GM12878 (cell line): ENCODE results near the gene BTBD9. TPM values are rescaled to one million over a fixed set of nuclear protein-coding genes. Genes with fewer than 3 reads are reported as not detected.

ENCODE experiments used
- ATAC-seq: fragments of 200-7000 bp; cut with Tn5 transposase; 3 replicates; pipeline ENCODE4 v1.9.1; 2020; ENCODE audit warnings: mild to moderate bottlenecking, moderate library complexity
- BruUV-seq: library from RNA; stranded (reverse); fragments of 400-500 nt; replicated peaks from 2 replicates; lab custom pipeline; 2021; lab: Mats Ljungman, UMichigan
- CTCF ChIA-PET: fragments of 300-600 bp; sonication (Branson Sonifier 250); formaldehyde crosslinking; extraction: SDS; loops from one replicate; lab custom pipeline; 2021; ENCODE audit warnings: inconsistent platforms; lab: Yijun Ruan, JAX
- POLR2A ChIA-PET: fragments of 350-600 bp; formaldehyde crosslinking; extraction: SDS; loops from one replicate; lab custom pipeline; 2021; ENCODE audit warnings: inconsistent platforms; lab: Charles Lee
- RAD21 ChIA-PET: fragments of 300-600 bp; sonication (Branson Sonifier 250); formaldehyde crosslinking; loops from one replicate; lab custom pipeline; 2023; ENCODE audit warnings: antibody characterized with exemption; ENCODE audit not compliant: unreplicated experiment; lab: Charles Lee
- SMC1A ChIA-PET: fragments of 300-600 bp; sonication (Branson Sonifier 250); formaldehyde crosslinking; loops from one replicate; lab custom pipeline; 2023; ENCODE audit not compliant: unreplicated experiment, uncharacterized antibody; lab: Charles Lee
- DNase-seq: peaks from one replicate; pipeline ENCODE4 v3.0.0-alpha.2; 2011; ENCODE audit warnings: low read depth, low spot score
- FAIRE-seq: peaks from 3 replicates; lab custom pipeline; 2011; peaks lifted over from hg19 to GRCh38; lab: Jason Lieb, UNC
- H2AFZ ChIP-seq: 2 replicates; pipeline ENCODE4 v1.6.0; 2011; ENCODE audit warnings: low read depth, low read length, control low read depth; ENCODE audit not compliant: control insufficient read depth
- H3K27ac ChIP-seq: 2 replicates; pipeline ENCODE4 v1.5.1; 2011; ENCODE audit warnings: control low read depth; ENCODE audit not compliant: control insufficient read depth, insufficient read depth
- H3K27me3 ChIP-seq, 2 experiments: replicated peaks in 1 of 2; 2 replicates each; pipeline versions ENCODE4 v1.6.0 to v1.6.1; 2011; ENCODE audit warnings: low read length in 1 of 2; ENCODE audit not compliant: control insufficient read depth in 2 of 2, insufficient read depth in 2 of 2
- H3K36me3 ChIP-seq, 2 experiments: 2 replicates each; pipeline ENCODE4 v1.5.1; 2011; ENCODE audit warnings: low read length in 1 of 2; ENCODE audit not compliant: control insufficient read depth in 2 of 2, insufficient read depth in 2 of 2
- H3K4me1 ChIP-seq: 2 replicates; pipeline ENCODE4 v1.6.1; 2011; ENCODE audit warnings: mild to moderate bottlenecking, low read length, moderate library complexity, mixed read lengths; ENCODE audit not compliant: control insufficient read depth, insufficient read depth
- H3K4me2 ChIP-seq: 2 replicates; pipeline ENCODE4 v1.6.0; 2011; ENCODE audit warnings: control low read depth; ENCODE audit not compliant: control insufficient read depth, insufficient read depth
- H3K4me3 ChIP-seq: fragments of 200-600 bp; sonication (generic); 2 replicates; pipeline ENCODE4 v1.5.1; 2016
- H3K79me2 ChIP-seq: 2 replicates; pipeline ENCODE4 v1.6.0; 2011; ENCODE audit warnings: low read length; ENCODE audit not compliant: control insufficient read depth, insufficient read depth
- H3K9ac ChIP-seq: 2 replicates; pipeline ENCODE4 v1.8.0; 2011; ENCODE audit warnings: low read length, control low read depth, mixed read lengths; ENCODE audit not compliant: control insufficient read depth, insufficient read depth
- H3K9me3 ChIP-seq: replicated peaks from 3 replicates; pipeline ENCODE4 v1.5.1; 2011; ENCODE audit warnings: mild to moderate bottlenecking, low read length; ENCODE audit not compliant: control insufficient read depth, insufficient read depth
- H4K20me1 ChIP-seq: 2 replicates; pipeline ENCODE4 v1.6.0; 2011; ENCODE audit not compliant: control insufficient read depth, insufficient read depth
- BCL11A ChIP-seq: IDR thresholded peaks from 2 replicates; pipeline ENCODE4 v1.6.1; 2011; ENCODE audit warnings: low read depth, low read length
- BHLHE40 ChIP-seq, 2 experiments: fragments of 450-650 bp in 1 of 2; IDR thresholded peaks; 2 replicates each; pipeline ENCODE4 v1.6.1; 2011 to 2017; ENCODE audit warnings: low read depth in 2 of 2, borderline replicate concordance in 1 of 2, improper control_type of control experiment in 1 of 2, low read length in 1 of 2, mild to moderate bottlenecking in 1 of 2
- EED ChIP-seq: sonication (generic); IDR thresholded peaks from 2 replicates; pipeline ENCODE4 v1.6.1; 2016; ENCODE audit warnings: antibody characterized with exemption, low read depth
- GATAD2B ChIP-seq: fragments of 450-650 bp; conservative IDR thresholded peaks from 2 replicates; pipeline ENCODE4 v1.6.1; 2017; ENCODE audit warnings: low read depth, mild to moderate bottlenecking, moderate library complexity
- IKZF1 ChIP-seq: fragments of 450-650 bp; conservative IDR thresholded peaks from 2 replicates; pipeline ENCODE4 v1.6.1; 2017; ENCODE audit warnings: antibody characterized with exemption, mild to moderate bottlenecking
- IKZF2 ChIP-seq, 2 experiments: fragments of 450-650 bp; IDR thresholded peaks; 2 replicates each; pipeline ENCODE4 v1.6.1; 2017; ENCODE audit warnings: mild to moderate bottlenecking in 2 of 2, moderate library complexity in 2 of 2
- JUNB ChIP-seq: IDR thresholded peaks from 2 replicates; pipeline ENCODE4 v1.6.1; 2016; ENCODE audit warnings: antibody characterized with exemption, mild to moderate bottlenecking
- MTA3 ChIP-seq: IDR thresholded peaks from 2 replicates; pipeline ENCODE4 v1.6.1; 2012; ENCODE audit warnings: low read length, inconsistent platforms, borderline replicate concordance
- NFXL1 ChIP-seq: fragments of 450-650 bp; IDR thresholded peaks from 2 replicates; pipeline ENCODE4 v1.6.1; 2017; ENCODE audit warnings: antibody characterized with exemption, mild to moderate bottlenecking, borderline replicate concordance
- NR2F1 ChIP-seq: fragments of 450-650 bp; conservative IDR thresholded peaks from 2 replicates; pipeline ENCODE4 v1.6.1; 2017; ENCODE audit warnings: mild to moderate bottlenecking
- RAD51 ChIP-seq: fragments of 450-650 bp; IDR thresholded peaks from 2 replicates; pipeline ENCODE4 v1.6.1; 2016; ENCODE audit warnings: moderate library complexity, mild to moderate bottlenecking, inconsistent platforms
- TARDBP ChIP-seq: IDR thresholded peaks from 2 replicates; pipeline ENCODE4 v1.6.1; 2016; ENCODE audit warnings: borderline replicate concordance
- TCF7 ChIP-seq: IDR thresholded peaks from 2 replicates; pipeline ENCODE4 v1.6.1; 2014; ENCODE audit warnings: antibody characterized with exemption, borderline replicate concordance
- in situ Hi-C: fragments of 300-500 bp; cut with MboI; formaldehyde crosslinking; loops from 9 replicates; pipeline ENCODE4 v1.14.3; 2018; ENCODE audit warnings: mixed read lengths
- intact Hi-C: fragments of 100-400 bp; cut with micrococcal nuclease; formaldehyde crosslinking; loops from one replicate; pipeline ENCODE4 v1.14.2; 2022; ENCODE audit not compliant: unreplicated experiment
- polyA plus RNA-seq, 11 experiments: library from polyadenylated mRNA; depleted of rRNA in 4 of 11; unstranded in 6 of 11; stranded (reverse) in 5 of 11; fragments of >200 nt; fragmentation: Nextera tagmentation in 4 of 11; fragmentation: Illumina TruSeq in 1 of 11; extraction: Ambion mirVana in 4 of 11; extraction: Trizol in 1 of 11; gene quantifications; 1 replicate in 1 of 11; 2 replicates in 10 of 11; pipeline versions ENCODE4 v1.2.1 to v1.2.3, GENCODE V29; 2011 to 2016; ENCODE audit warnings: inconsistent platforms in 2 of 11, missing spikeins in 2 of 11, low read depth in 1 of 11
- total RNA-seq, 4 experiments: library from RNA; depleted of rRNA in 3 of 4; stranded (reverse); fragments of >200 nt in 3 of 4; fragmentation: Illumina TruSeq in 1 of 4; extraction: Trizol in 1 of 4; gene quantifications; 2 replicates each; pipeline versions ENCODE4 v1.2.1 to v1.2.3, GENCODE V29; 2013 to 2021
- TF ChIP-seq, protein P1 (sequence below): fragments of 450-650 bp; IDR thresholded peaks from 2 replicates; pipeline ENCODE4 v1.6.1; 2017; ENCODE audit warnings: low read depth, mild to moderate bottlenecking, moderate library complexity

BTBD9 gene
- total and polyA plus RNA-seq, 10 of the 15 experiments (the other 5 are each of a cell fraction or from before 2014, with no cell fraction given) = 0.22 to 8.6 (median 4.6) TPM

DNA sequence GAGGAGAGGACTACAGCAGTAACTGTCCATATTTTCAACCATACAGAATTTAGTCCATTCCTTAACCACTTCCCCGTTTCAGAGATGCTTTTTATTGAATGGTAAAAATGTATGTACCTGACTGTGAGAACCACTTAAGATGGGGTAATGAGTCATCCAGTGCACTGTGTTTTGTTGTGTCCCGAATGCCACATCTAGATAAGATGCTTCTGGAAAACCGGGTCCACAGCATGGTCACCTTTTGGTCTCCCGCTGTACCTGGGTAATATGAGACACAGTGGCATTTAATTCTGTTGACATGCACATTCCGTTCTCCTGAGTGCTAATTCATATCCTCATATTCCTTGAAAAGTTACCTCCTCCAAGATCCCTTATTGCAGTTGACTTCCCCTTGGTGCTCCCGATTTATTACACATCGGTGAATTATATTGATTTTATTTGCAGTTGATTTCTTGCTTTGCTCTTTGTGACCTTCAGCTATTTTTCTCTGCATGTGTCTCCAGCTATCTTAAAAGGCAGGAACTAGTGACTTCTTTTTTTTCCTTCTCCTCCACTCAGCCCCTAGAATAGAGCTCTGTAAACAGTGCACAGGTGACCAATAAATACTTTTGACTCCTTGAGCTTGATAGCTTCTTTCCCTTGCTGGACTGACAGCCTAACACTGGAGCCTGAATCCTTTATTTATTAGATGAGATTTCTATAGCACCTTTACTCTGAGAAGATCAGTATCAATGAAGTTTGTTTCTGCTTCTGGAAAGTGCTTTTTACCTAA is 505.6 kb downstream of the BTBD9 start (continued):
- TF ChIP-seq BCL11A (no peak), TARDBP (no peak), GATAD2B (no peak)
- TF ChIP-seq, protein P1, sequence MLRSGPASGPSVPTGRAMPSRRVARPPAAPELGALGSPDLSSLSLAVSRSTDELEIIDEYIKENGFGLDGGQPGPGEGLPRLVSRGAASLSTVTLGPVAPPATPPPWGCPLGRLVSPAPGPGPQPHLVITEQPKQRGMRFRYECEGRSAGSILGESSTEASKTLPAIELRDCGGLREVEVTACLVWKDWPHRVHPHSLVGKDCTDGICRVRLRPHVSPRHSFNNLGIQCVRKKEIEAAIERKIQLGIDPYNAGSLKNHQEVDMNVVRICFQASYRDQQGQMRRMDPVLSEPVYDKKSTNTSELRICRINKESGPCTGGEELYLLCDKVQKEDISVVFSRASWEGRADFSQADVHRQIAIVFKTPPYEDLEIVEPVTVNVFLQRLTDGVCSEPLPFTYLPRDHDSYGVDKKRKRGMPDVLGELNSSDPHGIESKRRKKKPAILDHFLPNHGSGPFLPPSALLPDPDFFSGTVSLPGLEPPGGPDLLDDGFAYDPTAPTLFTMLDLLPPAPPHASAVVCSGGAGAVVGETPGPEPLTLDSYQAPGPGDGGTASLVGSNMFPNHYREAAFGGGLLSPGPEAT = no peak

DNA sequence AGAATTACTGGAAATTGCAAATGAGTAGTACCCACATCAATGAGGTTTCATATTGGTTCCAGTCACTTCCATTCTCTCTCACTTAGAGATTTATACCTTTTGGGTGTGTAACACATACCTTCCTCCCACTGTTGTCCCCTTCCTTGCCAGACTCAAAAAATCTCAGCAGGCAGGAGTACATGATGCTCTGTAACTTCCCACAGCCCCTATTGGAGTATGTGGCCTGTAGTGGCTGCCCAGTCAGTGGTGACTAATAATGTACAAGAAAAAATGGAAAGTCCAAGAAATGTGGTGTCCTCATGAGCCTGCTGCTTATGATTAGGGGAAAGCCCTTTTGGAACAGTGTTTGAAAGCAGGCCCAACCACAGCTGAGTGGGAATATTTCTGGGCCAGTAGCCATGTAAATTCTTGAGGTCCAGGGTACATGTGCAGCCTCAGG is 508.2 kb downstream of the BTBD9 start:
- peaks cover 1% of the 10 kb centered on the region for H3K79me2 ChIP-seq
- 0 out of 2 replicates have a peak, but pooled peaks have one; percentile 4 for TF ChIP-seq NR2F1
- TF ChIP-seq JUNB = peak; percentile 26; the same call in 1 of the 2 replicates
- TF ChIP-seq IKZF1 = peak; percentile 31; the same call in 1 of the 2 replicates
- no peak for TF ChIP-seq RAD51
- 0 out of 4 replicates have a peak, but pooled peaks of 1 of the 2 experiments have one; percentile 22 for TF ChIP-seq IKZF2 (IDR thresholded peaks at IDR 0.05)
- TF ChIP-seq NFXL1 = no peak
- peak; percentile 75; the same call in 1 of the 2 replicates for TF ChIP-seq TCF7
- TF ChIP-seq MTA3 = no peak
- TF ChIP-seq BHLHE40 (IDR thresholded peaks at IDR 0.05; ENCODE audit: borderline replicate concordance in 1 of 2, low read depth in 2 of 2, low read length in 1 of 2) = no peak
- TF ChIP-seq EED = peak; percentile 56; the same call in 1 of the 2 replicates
- TF ChIP-seq, all 136 proteins: peak for 6
- Histone ChIP-seq H3K36me3 (peaks cover 0 to 5% of the 10 kb centered on the region in 2 experiments), H3K4me3 (no peak overlapping the region), H3K9ac (no peak overlapping the region), H3K27me3 (no peaks in the 10 kb centered on the region), H3K9me3 (no peaks in the 10 kb centered on the region), H2AFZ (no peak overlapping the region), H3K27ac (no peak overlapping the region), H4K20me1 (peaks cover 3% of the 10 kb centered on the region; the same call in 1 of the 2 replicates), H3K4me1 (no peaks in the 10 kb centered on the region), H3K4me2 (peak overlapping the region; percentile 2; the same call in 1 of the 2 replicates)
- FAIRE-seq = no peak
- RAD21 ChIA-PET = no interaction called here
- no TSS peak for BruUV-seq
- in situ Hi-C loops = no loop called here
- DNase-seq = no peak
- intact Hi-C loops = no loop called here
- SMC1A ChIA-PET = no interaction called here
- ATAC-seq = peak; percentile 71
- CTCF ChIA-PET = no interaction called here
- POLR2A ChIA-PET = no interaction called here
